CD4-positive, alpha-beta memory T cell (primary cell): ENCODE results near the gene SHB. TPM values are rescaled to one million over a fixed set of nuclear protein-coding genes. Genes with fewer than 3 reads are reported as not detected.

Source experiments
- CTCF ChIA-PET: fragments of 350-600 bp; sonication (Branson Sonifier 250); formaldehyde crosslinking; loops from one replicate; lab custom pipeline; 2021; ENCODE audit warnings: inconsistent platforms; ENCODE audit not compliant: partially characterized antibody; lab: Charles Lee
- POLR2A ChIA-PET: fragments of 350-600 bp; sonication (Branson Sonifier 250); formaldehyde crosslinking; loops from one replicate; lab custom pipeline; 2021; ENCODE audit not compliant: partially characterized antibody; lab: Charles Lee
- DNase-seq, 5 donors: peaks; one replicate each; pipeline versions ENCODE4 v3.0.0 to v3.0.0-alpha.2; 2020 to 2022; ENCODE audit warnings: mixed read lengths in 1 of 5
- H3K27ac ChIP-seq: one replicate; pipeline ENCODE4 v1.7.0; 2013; ENCODE audit warnings: low read depth, low read length
- H3K27me3 ChIP-seq: 2 replicates; pipeline ENCODE4 v1.7.0; 2013; ENCODE audit warnings: mild to moderate bottlenecking, low read length, moderate library complexity; ENCODE audit not compliant: insufficient read depth
- H3K36me3 ChIP-seq: 2 replicates; pipeline ENCODE4 v1.7.0; 2013; ENCODE audit warnings: mild to moderate bottlenecking, low read length, moderate library complexity; ENCODE audit not compliant: insufficient read depth
- H3K4me1 ChIP-seq: 2 replicates; pipeline ENCODE4 v1.7.0; 2013; ENCODE audit warnings: mild to moderate bottlenecking, low read length, moderate library complexity; ENCODE audit not compliant: insufficient read depth
- H3K4me3 ChIP-seq, 2 donors: one replicate each; pipeline ENCODE4 v1.7.0; 2013; ENCODE audit warnings: low read length in 2 of 2, mild to moderate bottlenecking in 1 of 2
- H3K9me3 ChIP-seq, 2 donors: one replicate each; pipeline ENCODE4 v1.7.0; 2013; ENCODE audit warnings: low read length in 2 of 2, control low read depth in 1 of 2; ENCODE audit not compliant: control insufficient read depth in 1 of 2
- H3K27ac Mint-ChIP-seq, 7 donors: one replicate each; pipeline ENCODE4 v1.8.0; 2020 to 2021; ENCODE audit warnings: mixed read lengths in 7 of 7, mild to moderate bottlenecking in 6 of 7, inconsistent platforms in 3 of 7, moderate library complexity in 3 of 7
- H3K27me3 Mint-ChIP-seq, 2 donors: one replicate each; pipeline ENCODE4 v1.8.0; 2020 to 2021; ENCODE audit warnings: mixed read lengths in 2 of 2
- H3K36me3 Mint-ChIP-seq, 2 donors: one replicate each; pipeline ENCODE4 v1.8.0; 2020 to 2021; ENCODE audit warnings: mixed read lengths in 2 of 2, inconsistent platforms in 1 of 2, mild to moderate bottlenecking in 1 of 2
- H3K4me1 Mint-ChIP-seq, 4 donors: one replicate each; pipeline ENCODE4 v1.8.0; 2020 to 2021; ENCODE audit warnings: mixed read lengths in 4 of 4, mild to moderate bottlenecking in 1 of 4
- H3K4me3 Mint-ChIP-seq, 8 donors: one replicate each; pipeline ENCODE4 v1.8.0; 2020 to 2021; ENCODE audit warnings: mixed read lengths in 8 of 8, mild to moderate bottlenecking in 7 of 8, moderate library complexity in 6 of 8, inconsistent platforms in 3 of 8
- H3K9me3 Mint-ChIP-seq, 8 donors: one replicate each; pipeline ENCODE4 v1.8.0; 2020 to 2021; ENCODE audit warnings: mixed read lengths in 8 of 8, mild to moderate bottlenecking in 5 of 8, inconsistent platforms in 3 of 8, moderate library complexity in 1 of 8
- intact Hi-C: fragments of 100-400 bp; cut with micrococcal nuclease; formaldehyde crosslinking; loops from one replicate; pipeline ENCODE4 v1.15.1; 2023
- polyA plus RNA-seq, 2 donors: library from polyadenylated mRNA; unstranded; fragments of 300-500 nt; fragmentation: Illumina TruSeq; gene quantifications; one replicate each; pipeline ENCODE4 v1.2.3, GENCODE V29; 2021
- total RNA-seq, 2 experiments: library from RNA; stranded (reverse); gene quantifications; one replicate each; pipeline ENCODE4 v1.2.3, GENCODE V29; 2021

SHB gene
- total and polyA plus RNA-seq, 4 experiments from 2014 or later: 0.10 to 1.3 (median 0.49) TPM

GRCh38 chr9:37928552-37929430 is 140.2 kb downstream of the SHB start:
- no peaks in the 10 kb centered on the region for H3K4me1 Mint-ChIP-seq
- peaks cover 0 to 2% of the 10 kb centered on the region in 2 donors for H3K27me3 Mint-ChIP-seq
- Histone ChIP-seq H3K36me3 (no peaks in the 10 kb centered on the region), H3K9me3 (no peaks in the 10 kb centered on the region), H3K4me1 (no peaks in the 10 kb centered on the region), H3K27me3 (no peaks in the 10 kb centered on the region), H3K4me3 (no peak overlapping the region), H3K27ac (no peak overlapping the region)
- intact Hi-C loops: no loop called here
- POLR2A ChIA-PET: no interaction called here
- DNase-seq: no peak
- no peak overlapping the region for H3K4me3 Mint-ChIP-seq
- no peak overlapping the region for H3K27ac Mint-ChIP-seq
- CTCF ChIA-PET: no interaction called here
- no peaks in the 10 kb centered on the region for H3K9me3 Mint-ChIP-seq
- no peaks in the 10 kb centered on the region for H3K36me3 Mint-ChIP-seq

GRCh38 chr9:37927601-37928551 is 141.2 kb downstream of the SHB start:
- H3K27me3 Mint-ChIP-seq: peaks cover 0 to 2% of the 10 kb centered on the region in 2 donors
- no peaks in the 10 kb centered on the region for H3K36me3 Mint-ChIP-seq
- intact Hi-C loops: no loop called here
- peak overlapping the region in 1 of 7 donors; percentile 8 for H3K27ac Mint-ChIP-seq
- no peak overlapping the region for H3K4me3 Mint-ChIP-seq
- Histone ChIP-seq H3K4me1 (no peaks in the 10 kb centered on the region), H3K9me3 (no peaks in the 10 kb centered on the region), H3K4me3 (no peak overlapping the region), H3K36me3 (no peaks in the 10 kb centered on the region), H3K27ac (no peak overlapping the region), H3K27me3 (no peaks in the 10 kb centered on the region)
- ChIA-PET POLR2A (no interaction called here), CTCF (no interaction called here)
- no peaks in the 10 kb centered on the region for H3K4me1 Mint-ChIP-seq
- no peaks in the 10 kb centered on the region for H3K9me3 Mint-ChIP-seq
- DNase-seq: no peak

GRCh38 chr9:37927132-37927531 is 141.9 kb downstream of the SHB start:
- Histone ChIP-seq H3K9me3 (no peaks in the 10 kb centered on the region), H3K36me3 (no peaks in the 10 kb centered on the region), H3K4me3 (no peak overlapping the region), H3K4me1 (no peaks in the 10 kb centered on the region), H3K27ac (no peak overlapping the region), H3K27me3 (no peaks in the 10 kb centered on the region)
- Mint-ChIP-seq H3K27ac (no peak overlapping the region), H3K36me3 (no peaks in the 10 kb centered on the region), H3K4me1 (no peaks in the 10 kb centered on the region), H3K9me3 (no peaks in the 10 kb centered on the region), H3K27me3 (peaks cover 0 to 2% of the 10 kb centered on the region in 2 donors), H3K4me3 (no peak overlapping the region)
- POLR2A ChIA-PET: no interaction called here
- CTCF ChIA-PET: no interaction called here
- DNase-seq: no peak
- intact Hi-C loops: no loop called here

GRCh38 chr9:37926737-37927118 is 142.3 kb downstream of the SHB start:
- Histone ChIP-seq H3K4me3 (no peak overlapping the region), H3K9me3 (no peaks in the 10 kb centered on the region), H3K27ac (no peak overlapping the region), H3K36me3 (no peaks in the 10 kb centered on the region), H3K27me3 (no peaks in the 10 kb centered on the region), H3K4me1 (no peaks in the 10 kb centered on the region)
- DNase-seq: no peak
- Mint-ChIP-seq H3K9me3 (no peaks in the 10 kb centered on the region), H3K27ac (no peak overlapping the region), H3K36me3 (no peaks in the 10 kb centered on the region), H3K27me3 (peaks cover 0 to 2% of the 10 kb centered on the region in 2 donors), H3K4me3 (no peak overlapping the region), H3K4me1 (no peaks in the 10 kb centered on the region)
- ChIA-PET POLR2A (no interaction called here), CTCF (no interaction called here)
- intact Hi-C loops: no loop called here

GRCh38 chr9:37925786-37926736 is 143.0 kb downstream of the SHB start:
- no peak for DNase-seq
- peak overlapping the region in 1 of 7 donors; percentile 51 for H3K27ac Mint-ChIP-seq
- peaks cover 0 to 2% of the 10 kb centered on the region in 2 donors for H3K27me3 Mint-ChIP-seq
- no peaks in the 10 kb centered on the region for H3K4me1 ChIP-seq
- H3K36me3 ChIP-seq: no peaks in the 10 kb centered on the region
- ChIA-PET POLR2A (no interaction called here), CTCF (no interaction called here)
- no peaks in the 10 kb centered on the region for H3K27me3 ChIP-seq
- H3K4me3 Mint-ChIP-seq: no peak overlapping the region
- H3K4me1 Mint-ChIP-seq: no peaks in the 10 kb centered on the region
- no peaks in the 10 kb centered on the region for H3K36me3 Mint-ChIP-seq
- no peak overlapping the region for H3K4me3 ChIP-seq
- H3K9me3 ChIP-seq: no peaks in the 10 kb centered on the region
- intact Hi-C loops: no loop called here
- H3K9me3 Mint-ChIP-seq: no peaks in the 10 kb centered on the region
- no peak overlapping the region for H3K27ac ChIP-seq

GRCh38 chr9:37925006-37925405 is 144.0 kb downstream of the SHB start:
- H3K4me3 ChIP-seq: no peak overlapping the region
- no peaks in the 10 kb centered on the region for H3K4me1 Mint-ChIP-seq
- no peaks in the 10 kb centered on the region for H3K4me1 ChIP-seq
- H3K36me3 ChIP-seq: no peaks in the 10 kb centered on the region
- intact Hi-C loops: no loop called here
- H3K36me3 Mint-ChIP-seq: no peaks in the 10 kb centered on the region
- ChIA-PET CTCF (interaction anchor here (1.6 kb wide), 1 partner anchor 11 kb away, joined by 4 read pairs; no protein-coding TSS in a partner anchor), POLR2A (no interaction called here)
- H3K4me3 Mint-ChIP-seq: no peak overlapping the region
- no peaks in the 10 kb centered on the region for H3K9me3 Mint-ChIP-seq
- no peak for DNase-seq
- no peak overlapping the region for H3K27ac ChIP-seq
- H3K9me3 ChIP-seq: no peaks in the 10 kb centered on the region
- H3K27me3 ChIP-seq: no peaks in the 10 kb centered on the region
- H3K27ac Mint-ChIP-seq: no peak overlapping the region
- H3K27me3 Mint-ChIP-seq: peaks cover 0 to 2% of the 10 kb centered on the region in 2 donors
